Lung microvascular endothelial cell (primary cell): ENCODE data around the gene TNFAIP8. TPM values are rescaled to one million over a fixed set of nuclear protein-coding genes. Genes with fewer than 3 reads are reported as not detected.

Experiments
- DNase-seq, 2 donors: peaks; one replicate each; pipeline versions ENCODE4 v3.0.0 to v3.0.0-alpha.2; 2010; ENCODE audit warnings: low read depth in 2 of 2
- total RNA-seq: library from RNA; depleted of rRNA; stranded (reverse); fragments of >200 nt; gene quantifications from 2 replicates; pipeline ENCODE4 v1.2.1, GENCODE V29; 2014

TNFAIP8 gene
- total RNA-seq, 1 donor from 2014 or later = 5.4 TPM

- no peak for DNase-seq
These were observed 10.2 kb downstream of the TNFAIP8 start for GRCh38 chr5:119365847-119366539.

- DNase-seq = no peak
These were observed 10.7 kb downstream of the TNFAIP8 start for GRCh38 chr5:119366540-119366881.

- DNase-seq = peak; percentile 84 to 88
These were observed 11.9 kb downstream of the TNFAIP8 start for GRCh38 chr5:119367502-119368237.

- DNase-seq = peak in 1 of 2 donors; percentile 54
These were observed 12.4 kb downstream of the TNFAIP8 start for GRCh38 chr5:119368238-119368630.

GRCh38 chr5:119370486-119370885, 14.7 kb downstream of the TNFAIP8 start:
- no peak for DNase-seq

DNA sequence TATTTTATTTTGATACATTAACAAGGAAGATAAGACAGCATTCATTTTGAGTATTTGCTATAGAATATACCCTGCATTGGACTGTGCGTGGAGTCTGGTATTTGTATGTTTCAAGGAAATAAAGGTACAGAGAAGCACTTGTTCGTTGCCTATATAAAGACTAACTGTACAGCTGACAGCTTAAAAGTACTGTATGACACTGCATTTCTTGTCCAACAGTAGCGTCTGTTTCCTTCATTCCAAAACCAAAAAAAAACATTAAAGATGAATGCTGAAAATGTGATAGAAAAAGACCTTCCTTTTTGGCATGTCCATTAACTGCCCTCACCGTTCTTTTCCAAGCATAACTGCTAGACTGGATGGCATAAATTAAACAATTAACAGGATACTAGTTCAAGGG, 15.3 kb downstream of the TNFAIP8 start:
- no peak for DNase-seq

GRCh38 chr5:119373449-119373858, 17.6 kb downstream of the TNFAIP8 start:
- no peak for DNase-seq

DNA sequence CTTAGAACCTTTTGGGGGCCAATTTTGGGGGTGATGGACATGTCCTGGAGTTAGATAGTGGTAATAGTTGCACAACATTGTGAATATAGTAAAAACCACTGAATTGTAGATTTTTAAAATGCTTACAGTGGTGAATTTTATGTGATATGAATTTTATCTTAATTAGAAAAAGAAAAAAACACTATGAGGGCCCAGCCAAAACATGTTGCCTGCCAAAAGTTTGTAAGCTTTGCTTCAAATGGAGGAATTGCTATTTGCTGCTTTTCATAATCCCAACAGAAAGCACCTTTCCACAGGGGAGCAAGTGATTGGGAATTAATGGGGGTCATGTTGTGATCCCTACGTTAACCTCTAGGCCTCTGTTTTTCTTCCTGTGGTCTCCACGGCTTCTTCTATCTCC, 19.1 kb downstream of the TNFAIP8 start:
- no peak for DNase-seq

- DNase-seq = no peak
These were observed 21.2 kb downstream of the TNFAIP8 start for GRCh38 chr5:119377066-119377465.

DNA sequence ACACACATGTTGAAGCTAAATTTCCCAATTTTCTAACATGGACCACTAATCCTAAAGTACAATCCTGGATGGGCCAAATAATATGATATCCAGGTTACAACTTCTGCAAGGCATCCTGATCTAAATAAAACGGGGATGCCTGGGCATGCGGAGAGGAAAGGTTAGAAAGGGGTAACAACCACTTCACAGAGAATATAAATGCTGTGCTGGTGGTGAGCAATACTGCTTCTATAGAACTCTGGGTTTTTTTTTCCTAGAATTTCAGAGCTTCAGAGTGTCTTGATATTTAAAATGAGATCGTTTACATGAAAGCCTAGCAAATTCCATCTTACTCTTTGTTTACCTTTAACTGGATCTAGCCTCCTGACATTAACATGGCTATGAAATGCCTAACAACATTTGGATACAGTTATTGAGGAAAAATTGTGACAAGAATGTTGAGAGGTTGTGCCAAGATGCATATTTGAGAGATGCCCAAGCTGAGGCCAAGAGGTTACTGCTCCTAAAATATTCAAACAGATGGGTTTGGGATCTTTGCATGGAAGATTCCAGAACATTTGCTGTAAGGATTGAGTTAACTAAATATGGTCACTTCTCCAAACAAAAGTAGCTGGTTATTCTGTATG, 22.4 kb downstream of the TNFAIP8 start:
- no peak for DNase-seq

DNA sequence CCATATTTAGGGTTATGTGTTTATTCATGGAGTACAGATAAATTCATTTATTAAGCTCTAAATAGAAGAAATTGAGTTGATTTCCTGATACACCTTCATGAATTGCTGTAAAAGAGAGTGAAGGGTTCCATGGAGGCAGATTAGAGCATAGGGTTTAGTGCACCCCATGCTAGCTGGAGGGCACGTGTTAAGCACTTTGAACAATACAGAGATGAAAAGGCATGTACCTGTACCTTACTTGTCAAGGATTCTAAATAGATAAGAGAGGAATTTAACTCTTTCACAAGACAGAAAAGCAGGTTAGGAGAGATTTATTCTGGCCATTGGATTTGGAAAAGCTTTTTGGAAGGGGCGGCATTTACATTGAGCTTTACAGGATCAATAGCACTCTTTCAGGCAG, 23.3 kb downstream of the TNFAIP8 start:
- DNase-seq = no peak

DNA sequence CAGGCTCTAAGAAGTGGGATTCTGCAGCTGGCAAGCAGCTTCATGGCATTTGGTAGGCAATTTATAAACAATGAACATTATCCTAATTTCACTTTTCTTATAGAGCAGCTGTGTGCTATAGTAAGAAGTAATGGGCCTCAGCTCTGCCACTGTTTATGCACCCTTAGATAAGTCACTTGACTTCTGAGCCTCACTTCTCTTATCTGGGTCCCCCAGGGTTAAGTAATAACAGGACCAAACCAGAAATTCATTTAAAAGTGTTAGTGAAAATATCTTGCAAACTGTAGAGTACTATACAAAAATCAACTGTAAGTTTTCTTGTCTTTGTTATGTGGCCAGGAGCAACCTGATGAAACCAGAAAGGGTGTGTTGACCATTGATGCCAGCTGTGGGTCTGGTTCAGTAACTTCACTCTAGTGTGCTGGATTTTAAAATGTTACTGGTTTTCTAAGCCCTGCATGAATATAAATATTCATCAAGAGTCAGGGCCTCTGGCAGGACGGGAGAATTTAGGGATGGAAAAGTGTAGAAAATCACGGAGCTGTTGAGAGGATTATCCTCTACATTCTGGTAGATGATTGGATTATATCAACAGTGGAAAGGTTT, 24.2 kb downstream of the TNFAIP8 start:
- no peak for DNase-seq

DNA sequence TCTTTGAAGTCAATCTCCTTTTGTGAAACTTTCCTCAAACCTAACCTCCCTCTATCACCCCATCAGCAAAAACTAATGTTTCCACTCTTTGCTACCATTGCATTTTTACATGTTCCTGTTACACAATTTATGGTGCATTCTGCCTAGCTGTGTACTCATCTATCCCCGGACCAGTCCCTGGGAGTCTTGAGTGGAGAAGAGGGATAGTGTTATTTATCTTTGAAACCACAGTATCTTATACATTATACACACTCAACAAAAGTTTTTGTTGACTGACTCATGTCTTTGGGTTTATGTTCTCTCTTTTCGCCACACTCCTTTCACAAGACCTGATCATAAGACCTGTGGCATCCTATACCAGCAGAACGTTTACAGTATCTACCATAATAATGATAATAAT, 26.4 kb downstream of the TNFAIP8 start:
- DNase-seq = no peak

DNA sequence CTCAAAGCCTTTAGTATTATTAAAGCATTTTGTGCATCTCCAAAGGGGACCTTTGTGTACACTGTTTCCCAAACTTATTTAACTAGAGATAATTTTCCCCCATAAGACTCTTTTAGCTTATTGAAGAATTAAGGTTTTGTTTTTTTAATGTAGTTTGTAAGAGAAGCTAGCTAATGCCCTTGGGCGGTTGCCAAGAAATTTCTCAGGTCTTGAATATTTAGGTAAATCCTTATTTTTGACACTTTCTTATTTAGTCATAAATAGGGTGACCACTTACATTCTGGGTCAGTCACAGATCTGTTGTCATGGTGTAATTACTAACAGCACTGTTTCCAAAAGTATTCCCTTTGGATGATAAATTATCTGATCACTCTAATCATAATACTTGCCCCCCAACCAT, 27.2 kb downstream of the TNFAIP8 start:
- no peak for DNase-seq

- DNase-seq = no peak
These were observed 29.3 kb downstream of the TNFAIP8 start for GRCh38 chr5:119385136-119385535.

DNA sequence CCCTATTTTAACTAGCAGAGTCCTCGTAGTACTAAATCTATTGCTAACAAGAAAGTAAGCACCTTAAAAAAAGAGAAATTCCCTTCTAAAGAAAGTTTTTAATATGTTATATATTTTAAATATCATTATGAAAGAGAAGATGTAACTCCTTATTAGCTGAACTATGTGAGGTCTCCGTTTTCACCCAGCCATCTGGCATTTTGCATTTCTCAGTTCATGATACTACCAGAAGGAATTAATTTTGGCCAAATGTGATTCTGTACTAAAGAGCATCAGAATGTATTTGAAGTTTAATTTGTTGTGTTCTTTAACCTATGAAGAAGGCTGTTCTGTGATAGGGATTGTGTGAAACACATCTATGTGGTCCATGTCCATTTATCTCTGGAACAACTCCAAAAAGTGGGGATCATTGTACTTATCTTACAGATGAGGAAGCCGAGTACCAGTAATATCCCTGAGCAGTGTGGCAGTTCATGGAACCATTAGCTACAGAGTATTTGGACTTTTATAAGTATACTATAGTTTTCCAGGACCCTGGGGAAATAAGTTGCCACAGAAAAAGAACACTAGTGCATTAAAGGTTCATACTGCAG, 29.8 kb downstream of the TNFAIP8 start:
- DNase-seq = no peak

DNA sequence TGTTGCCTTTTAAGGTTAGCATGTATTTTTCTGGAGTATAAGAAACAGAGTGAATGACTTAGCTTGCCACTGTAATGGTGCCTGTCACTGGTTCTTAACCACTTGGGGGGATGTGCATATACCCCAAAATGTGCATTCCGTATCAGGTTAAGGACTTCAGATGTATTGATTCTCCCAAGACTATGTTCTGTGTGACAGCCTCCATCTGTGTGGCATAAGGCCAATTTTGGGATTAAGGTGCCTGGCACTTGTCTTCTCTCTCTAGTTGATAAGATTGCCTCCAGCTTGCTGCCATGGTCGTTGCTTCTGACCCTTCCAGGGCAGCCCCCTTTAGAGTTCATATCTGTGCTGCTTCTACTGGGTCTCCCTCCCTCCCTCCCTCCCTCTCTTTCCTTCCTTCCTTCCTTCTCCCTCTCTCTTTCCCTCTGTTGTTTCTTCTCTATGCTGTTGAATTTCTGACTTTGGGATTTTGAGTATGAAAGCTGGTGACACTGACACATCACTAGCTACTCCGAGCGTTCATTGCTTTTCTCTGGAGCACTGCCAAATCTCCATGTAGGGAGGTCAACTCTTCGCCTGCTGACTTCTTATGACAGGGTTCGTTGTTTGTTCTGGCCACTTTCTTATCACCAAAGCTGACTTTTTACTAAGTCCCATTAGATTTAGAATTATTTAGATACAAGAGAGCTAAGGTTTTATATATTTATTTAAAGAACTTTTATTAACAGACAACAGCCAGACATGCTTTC, 31.0 kb downstream of the TNFAIP8 start:
- peak; percentile 33 to 42 for DNase-seq

DNA sequence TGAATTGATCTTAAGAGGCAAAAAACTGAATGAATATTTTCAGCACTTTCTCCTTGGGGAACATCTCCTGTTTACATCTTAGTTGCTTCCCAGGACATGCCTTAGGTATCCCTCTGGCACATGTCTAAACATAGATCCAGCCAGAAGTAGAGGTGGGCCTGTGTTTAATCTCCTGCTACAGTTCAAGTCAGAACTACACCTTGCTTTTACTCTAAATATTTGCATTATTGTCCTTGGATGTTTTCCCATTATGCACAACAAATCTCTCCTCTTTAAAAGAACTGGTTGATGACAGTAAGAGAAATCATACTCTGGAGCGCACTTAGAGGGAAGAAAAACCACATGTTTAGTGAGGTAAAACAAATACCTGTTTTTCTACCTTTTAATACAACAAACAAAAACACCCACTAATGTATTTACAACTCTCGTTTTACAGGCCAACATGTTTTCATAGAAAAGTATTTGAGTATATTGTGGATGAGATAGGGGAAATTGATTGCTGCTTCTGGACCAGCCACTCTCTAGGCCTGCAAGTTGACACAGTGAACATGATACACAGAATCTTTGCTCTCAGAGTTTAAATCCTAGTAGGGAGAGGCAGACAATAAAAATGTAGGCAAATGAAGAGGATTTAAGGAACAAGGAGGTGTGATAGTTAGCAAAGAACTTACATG, 32.3 kb downstream of the TNFAIP8 start:
- no peak for DNase-seq

- no peak for DNase-seq
These were observed 32.9 kb downstream of the TNFAIP8 start for GRCh38 chr5:119388619-119389190.

DNA sequence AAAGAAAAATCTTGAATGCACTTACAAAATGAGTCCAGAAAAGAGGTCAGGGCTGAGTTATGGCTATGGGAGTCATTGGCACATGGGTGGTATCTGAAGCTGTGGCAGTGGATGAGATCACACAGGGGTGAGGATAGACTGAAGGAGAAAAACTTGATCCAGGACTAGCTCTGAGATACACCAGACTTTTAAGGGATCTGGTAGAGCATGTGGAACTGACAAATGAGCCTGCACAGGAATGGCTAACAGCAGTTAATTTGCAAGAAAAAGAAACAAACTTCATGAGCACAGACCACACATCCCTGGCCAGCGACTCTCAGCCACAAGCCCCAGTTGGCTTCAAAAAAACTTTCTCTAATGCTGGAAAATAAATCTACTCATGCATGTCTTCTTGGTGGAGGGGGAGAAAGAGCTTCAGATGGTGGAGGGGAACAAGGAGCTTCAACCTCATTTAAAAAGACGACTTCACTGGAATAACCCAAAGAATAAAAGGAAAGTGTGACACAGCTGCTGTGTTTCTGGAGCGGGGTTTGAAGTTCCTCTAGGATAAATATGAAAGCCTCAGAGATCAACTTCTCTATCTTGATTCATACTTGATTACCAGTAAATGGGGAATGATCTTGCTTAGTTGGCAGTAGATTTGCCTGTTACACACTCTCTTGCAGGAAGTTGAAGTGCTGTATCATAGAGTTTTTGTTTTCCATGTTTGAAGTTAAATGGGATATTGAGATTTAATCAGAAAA, 33.6 kb downstream of the TNFAIP8 start:
- DNase-seq = no peak
